Endodermal cell (in vitro differentiated cells): ENCODE results near the gene PDE6B. TPM values are rescaled to one million over a fixed set of nuclear protein-coding genes. Genes with fewer than 3 reads are reported as not detected.

ENCODE experiments used
- DNase-seq: peaks from one replicate; pipeline ENCODE4 v3.0.0-alpha.2; 2017
- H3K27ac ChIP-seq: 2 replicates; pipeline ENCODE4 v1.5.1; 2013; ENCODE audit warnings: mild to moderate bottlenecking, low read depth, low read length, moderate library complexity
- H3K27me3 ChIP-seq: 2 replicates; pipeline ENCODE4 v1.6.1; 2013; ENCODE audit warnings: mild to moderate bottlenecking, low read length, moderate library complexity; ENCODE audit not compliant: insufficient read depth, control insufficient read depth, poor library complexity, severe bottlenecking
- H3K36me3 ChIP-seq: 2 replicates; pipeline ENCODE4 v1.7.0; 2013; ENCODE audit warnings: mild to moderate bottlenecking, low read length, moderate library complexity; ENCODE audit not compliant: control insufficient read depth, insufficient read depth
- H3K4me1 ChIP-seq: one replicate; pipeline ENCODE4 v1.7.0; 2013; ENCODE audit warnings: low read length; ENCODE audit not compliant: control insufficient read depth, insufficient read depth
- H3K4me3 ChIP-seq: 2 replicates; pipeline ENCODE4 v1.5.1; 2013; ENCODE audit warnings: mild to moderate bottlenecking, low read length, moderate library complexity
- H3K9ac ChIP-seq: 2 replicates; pipeline ENCODE4 v1.6.1; 2013; ENCODE audit warnings: mild to moderate bottlenecking, low read length, moderate library complexity; ENCODE audit not compliant: poor library complexity, severe bottlenecking; ENCODE audit errors: extremely low read depth
- H3K9me3 ChIP-seq: 2 replicates; pipeline ENCODE4 v1.6.1; 2013; ENCODE audit warnings: mild to moderate bottlenecking, low read length, moderate library complexity; ENCODE audit not compliant: control insufficient read depth
- H3K27ac Mint-ChIP-seq: 2 replicates; pipeline ENCODE4 v1.8.0; 2020; ENCODE audit warnings: mixed read lengths
- H3K27me3 Mint-ChIP-seq: 2 replicates; pipeline ENCODE4 v1.8.0; 2021; ENCODE audit warnings: mild to moderate bottlenecking, mixed read lengths; ENCODE audit not compliant: insufficient read depth
- H3K36me3 Mint-ChIP-seq: 2 replicates; pipeline ENCODE4 v1.8.0; 2020; ENCODE audit warnings: low read depth, mixed read lengths
- H3K4me1 Mint-ChIP-seq: 2 replicates; pipeline ENCODE4 v1.8.0; 2020; ENCODE audit warnings: mixed read lengths
- H3K4me3 Mint-ChIP-seq: 2 replicates; pipeline ENCODE4 v1.8.0; 2020; ENCODE audit warnings: mild to moderate bottlenecking, moderate library complexity, mixed read lengths
- H3K9me3 Mint-ChIP-seq: 2 replicates; pipeline ENCODE4 v1.8.0; 2020; ENCODE audit warnings: mild to moderate bottlenecking, mixed read lengths
- CTCF ChIP-seq: fragments of 200-600 bp; sonication (generic); conservative IDR thresholded peaks from 2 replicates; pipeline ENCODE4 v1.5.0; 2021; ENCODE audit warnings: antibody characterized with exemption, mild to moderate bottlenecking
- WGBS, 2 experiments: methylation state at CpG; one replicate each; pipeline versions ENCODE4 v1.1.5 to v1.1.7; 2013; ENCODE audit warnings: missing lambda C conversion rate in 2 of 2, mixed read lengths in 1 of 2; ENCODE audit not compliant: insufficient coverage in 1 of 2, insufficient read length in 1 of 2; 5-methylcytosine and 5-hydroxymethylcytosine counted together
- total RNA-seq, 2 donors: library from RNA; stranded (reverse); fragmentation: NEBNext Ultra II Directional in 1 of 2; extraction: Animal tissue kit (Norgen Biotek cat#: 25700) in 1 of 2; gene quantifications; 2 replicates in 1 of 2; 3 replicates in 1 of 2; pipeline ENCODE4 v1.2.1, GENCODE V29; 2021

PDE6B gene
- total RNA-seq, 2 donors from 2014 or later: 12.4 to 14.6 TPM

- Histone ChIP-seq H3K9me3 (peaks cover 6% of the 10 kb centered on the region), H3K4me1 (peaks cover 7% of the 10 kb centered on the region), H3K36me3 (no peaks in the 10 kb centered on the region), H3K4me3 (no peak overlapping the region), H3K27ac (no peak overlapping the region), H3K27me3 (peaks cover 61% of the 10 kb centered on the region), H3K9ac (no peak overlapping the region)
- Mint-ChIP-seq H3K4me1 (peaks cover 9% of the 10 kb centered on the region), H3K27ac (no peak overlapping the region), H3K27me3 (peaks cover 67% of the 10 kb centered on the region), H3K4me3 (no peak overlapping the region), H3K36me3 (no peaks in the 10 kb centered on the region), H3K9me3 (peaks cover 9% of the 10 kb centered on the region)
- TF ChIP-seq CTCF: no peak
- 80 to 100% methylated on average over 1 to 6 of the region's 6 CpGs for WGBS, 2 experiments
- DNase-seq: no peak
These were observed 44.2 kb upstream of the PDE6B start for GRCh38 chr4:581181-581580.

- peaks cover 56% of the 10 kb centered on the region for H3K27me3 ChIP-seq
- Mint-ChIP-seq H3K4me3 (no peak overlapping the region), H3K27ac (no peak overlapping the region), H3K4me1 (peaks cover 9% of the 10 kb centered on the region), H3K9me3 (peaks cover 9% of the 10 kb centered on the region), H3K27me3 (peaks cover 63% of the 10 kb centered on the region), H3K36me3 (no peaks in the 10 kb centered on the region)
- no peak for DNase-seq
- peaks cover 7% of the 10 kb centered on the region for H3K4me1 ChIP-seq
- 69 to 81% methylated on average over 6 to 9 of the region's 9 CpGs for whole genome bisulfite sequencing, 2 experiments
- H3K36me3 ChIP-seq: no peaks in the 10 kb centered on the region
- peaks cover 6% of the 10 kb centered on the region for H3K9me3 ChIP-seq
- no peak overlapping the region for H3K4me3 ChIP-seq
- no peak for TF ChIP-seq CTCF
- no peak overlapping the region for H3K27ac ChIP-seq
- H3K9ac ChIP-seq: no peak overlapping the region
These were observed 43.5 kb upstream of the PDE6B start for GRCh38 chr4:581753-582361.

DNA sequence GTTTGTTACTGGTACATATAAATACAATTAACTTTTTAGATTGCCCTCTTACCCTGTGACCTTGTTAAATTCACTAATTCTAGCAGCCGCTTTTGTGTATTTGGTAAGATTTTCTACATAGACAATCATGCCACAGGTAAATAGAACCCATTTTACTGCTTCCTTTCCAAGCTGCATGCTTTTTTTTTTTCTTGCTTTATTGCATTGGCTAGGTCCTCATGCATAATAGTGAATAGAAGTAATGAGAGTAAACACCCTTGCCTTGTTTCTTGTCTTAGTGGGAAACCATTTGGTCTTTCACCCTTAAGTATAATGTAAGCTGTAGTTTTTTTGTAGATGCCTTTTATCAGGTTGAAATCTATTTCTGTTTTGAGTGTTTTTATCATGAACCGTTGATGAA, 41.6 kb upstream of the PDE6B start:
- no peak overlapping the region for H3K9ac ChIP-seq
- peaks cover 56% of the 10 kb centered on the region for H3K27me3 Mint-ChIP-seq
- H3K4me1 ChIP-seq: no peaks in the 10 kb centered on the region
- H3K9me3 ChIP-seq: peaks cover 6% of the 10 kb centered on the region
- H3K4me1 Mint-ChIP-seq: no peaks in the 10 kb centered on the region
- no peaks in the 10 kb centered on the region for H3K36me3 ChIP-seq
- no peak for DNase-seq
- H3K9me3 Mint-ChIP-seq: peaks cover 9% of the 10 kb centered on the region
- H3K27ac Mint-ChIP-seq: no peak overlapping the region
- WGBS, 2 experiments: 92 to 95% methylated on average over 1 to 2 of the region's 2 CpGs
- H3K27me3 ChIP-seq: peaks cover 37% of the 10 kb centered on the region
- no peak overlapping the region for H3K4me3 ChIP-seq
- H3K27ac ChIP-seq: no peak overlapping the region
- no peaks in the 10 kb centered on the region for H3K36me3 Mint-ChIP-seq
- no peak for TF ChIP-seq CTCF
- H3K4me3 Mint-ChIP-seq: no peak overlapping the region
